OCI-LY3 (cell line): Measurements from ENCODE around the gene MYL3.

Source experiments
- EZH2phosphoT487 ChIP-seq: fragments of 200-600 bp; shearing (Covaris generic); IDR thresholded peaks from 2 replicates; pipeline ENCODE4 v1.6.1; 2018; ENCODE audit warnings: antibody characterized with exemption, mixed run types, low read depth
- TF ChIP-seq, protein P1 (sequence below): fragments of 200-600, 300-600 bp; sonication (generic); IDR thresholded peaks from 2 replicates; pipeline ENCODE4 v1.5.1; 2014; ENCODE audit warnings: antibody characterized with exemption, low read length, low read depth

DNA sequence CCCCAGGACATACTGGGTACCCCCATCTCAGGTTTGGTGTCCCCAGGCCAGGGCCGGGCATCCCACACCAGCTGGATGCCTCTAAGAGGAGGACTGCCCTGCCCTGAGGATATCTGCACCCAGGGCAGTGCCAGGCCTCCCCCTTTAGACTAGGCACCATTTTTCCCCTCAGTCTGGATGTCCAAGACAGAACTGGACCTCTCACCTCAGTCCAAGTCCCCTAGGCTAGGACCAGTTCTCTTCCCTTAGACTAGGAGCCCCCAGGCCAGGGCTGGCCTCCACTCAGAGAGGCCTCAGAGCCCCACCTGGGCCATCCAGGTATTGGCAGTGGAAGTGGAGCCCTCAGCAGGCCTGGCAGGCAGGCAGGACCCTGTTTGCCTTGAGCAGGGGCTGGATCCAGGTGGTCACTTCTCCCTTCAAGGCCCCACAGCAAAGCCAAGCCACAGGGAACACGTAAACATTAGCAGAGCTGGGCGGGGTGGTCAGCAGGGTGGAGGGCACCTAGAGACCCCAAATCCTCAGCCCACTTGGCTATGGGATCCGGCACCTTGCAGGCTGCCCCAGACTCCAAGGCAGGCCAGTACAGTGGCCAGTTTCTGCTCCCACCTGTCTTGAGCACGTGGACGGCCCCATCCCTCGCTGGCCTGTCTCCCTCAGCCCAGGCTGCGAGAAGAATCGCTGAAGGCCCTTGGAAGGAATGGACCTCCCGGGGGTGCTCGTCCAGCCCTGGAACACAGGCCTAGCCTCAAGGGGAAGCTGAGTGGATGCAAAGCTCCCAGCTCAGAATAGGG lies 42.6 kb upstream of the MYL3 start:
- TF ChIP-seq, protein P1, sequence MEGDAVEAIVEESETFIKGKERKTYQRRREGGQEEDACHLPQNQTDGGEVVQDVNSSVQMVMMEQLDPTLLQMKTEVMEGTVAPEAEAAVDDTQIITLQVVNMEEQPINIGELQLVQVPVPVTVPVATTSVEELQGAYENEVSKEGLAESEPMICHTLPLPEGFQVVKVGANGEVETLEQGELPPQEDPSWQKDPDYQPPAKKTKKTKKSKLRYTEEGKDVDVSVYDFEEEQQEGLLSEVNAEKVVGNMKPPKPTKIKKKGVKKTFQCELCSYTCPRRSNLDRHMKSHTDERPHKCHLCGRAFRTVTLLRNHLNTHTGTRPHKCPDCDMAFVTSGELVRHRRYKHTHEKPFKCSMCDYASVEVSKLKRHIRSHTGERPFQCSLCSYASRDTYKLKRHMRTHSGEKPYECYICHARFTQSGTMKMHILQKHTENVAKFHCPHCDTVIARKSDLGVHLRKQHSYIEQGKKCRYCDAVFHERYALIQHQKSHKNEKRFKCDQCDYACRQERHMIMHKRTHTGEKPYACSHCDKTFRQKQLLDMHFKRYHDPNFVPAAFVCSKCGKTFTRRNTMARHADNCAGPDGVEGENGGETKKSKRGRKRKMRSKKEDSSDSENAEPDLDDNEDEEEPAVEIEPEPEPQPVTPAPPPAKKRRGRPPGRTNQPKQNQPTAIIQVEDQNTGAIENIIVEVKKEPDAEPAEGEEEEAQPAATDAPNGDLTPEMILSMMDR, result no peak
- TF ChIP-seq EZH2phosphoT487, result no peak
